Stimulated activated CD8-positive, alpha-beta memory T cell treated with anti-CD3 and anti-CD28 coated beads, Interleukin-7, amount 100 ng/mL, for 24 hours (primary cell): ENCODE results near the gene CDH3.
A peak's percentile ranks its signal among the peaks of the same experiment; 100 is the strongest.
"Not testable (repeated sequence)": the region's sequence is repeated elsewhere in the genome, so short reads cannot be mapped to it uniquely, and the experiment has no call there.

Experiments
- DNase-seq: peaks from one replicate; pipeline ENCODE4 v3.0.0-alpha.2; 2020; ENCODE audit warnings: low read depth

Gene CDH3

DNA sequence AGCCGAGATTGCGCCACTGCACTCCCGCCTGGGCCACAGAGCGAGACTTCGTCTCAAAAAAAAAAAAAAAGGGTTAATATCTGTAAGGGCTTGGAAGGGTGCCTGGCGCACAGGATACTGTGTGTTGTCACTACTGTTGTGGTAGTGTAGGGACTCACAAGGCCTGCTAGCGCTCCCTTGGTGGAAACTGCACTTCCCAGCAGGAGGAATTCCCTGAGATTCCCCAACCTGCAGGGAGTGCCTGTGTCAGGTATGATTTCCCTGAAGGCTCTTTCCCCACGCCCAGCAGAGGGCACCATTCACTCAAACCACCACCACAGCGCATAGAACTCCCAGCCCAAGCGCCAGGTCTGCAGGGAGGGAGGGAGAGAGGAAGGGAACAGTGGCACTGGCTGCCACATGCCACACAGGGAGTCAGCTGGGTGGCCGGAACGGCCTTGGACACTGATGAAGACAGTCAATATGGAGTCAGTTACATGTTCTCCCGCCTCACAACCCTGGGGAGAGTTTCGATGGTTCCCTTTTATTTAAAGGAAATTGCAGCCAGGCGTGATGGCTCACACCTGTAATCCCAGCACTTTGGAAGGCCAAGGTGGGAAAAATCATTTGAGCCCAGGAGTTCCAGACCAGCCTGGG is 59.2 kb downstream of the CDH3 start:
- DNase-seq = peak; percentile 27

DNA sequence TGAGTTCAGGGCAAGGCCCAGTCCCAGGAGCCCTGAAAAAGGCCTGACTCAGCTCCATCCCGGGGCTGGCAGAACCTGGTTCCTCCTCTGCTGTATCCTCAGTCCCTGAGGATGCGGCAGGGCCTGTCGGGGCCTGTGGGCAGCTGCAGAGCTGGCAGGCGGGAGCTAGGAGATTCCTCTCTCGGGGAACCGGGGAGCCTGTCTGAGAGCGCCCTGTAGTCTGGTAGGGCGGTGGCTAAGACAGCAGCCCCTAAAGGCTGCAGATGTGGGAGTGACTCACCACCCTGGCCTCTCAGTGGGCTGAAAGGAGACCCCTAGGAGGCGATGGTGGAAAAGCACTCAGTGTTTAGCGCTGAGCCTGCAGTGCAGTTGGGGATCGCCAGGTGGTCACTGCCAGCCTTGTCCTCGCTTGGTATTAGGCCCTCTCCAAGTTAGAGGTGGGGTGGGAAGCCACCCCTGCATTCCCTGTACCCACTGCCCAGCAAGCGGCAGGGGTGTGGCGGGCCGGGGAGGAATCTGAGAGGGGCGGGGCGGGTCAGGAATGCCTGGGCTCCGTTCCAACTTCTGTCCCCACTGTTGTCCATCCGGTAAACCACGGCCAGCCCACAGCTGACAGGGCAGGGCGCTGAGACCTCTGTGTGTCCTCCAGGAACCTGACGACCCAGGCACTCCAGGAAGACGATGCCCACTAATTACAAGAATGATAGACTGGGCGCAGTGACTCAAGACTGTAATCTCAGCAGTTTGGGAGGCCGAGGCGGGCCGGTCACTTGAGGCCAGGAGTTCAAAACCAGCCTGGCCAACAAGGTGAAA is 62.4 kb downstream of the CDH3 start:
- no peak for DNase-seq

DNA sequence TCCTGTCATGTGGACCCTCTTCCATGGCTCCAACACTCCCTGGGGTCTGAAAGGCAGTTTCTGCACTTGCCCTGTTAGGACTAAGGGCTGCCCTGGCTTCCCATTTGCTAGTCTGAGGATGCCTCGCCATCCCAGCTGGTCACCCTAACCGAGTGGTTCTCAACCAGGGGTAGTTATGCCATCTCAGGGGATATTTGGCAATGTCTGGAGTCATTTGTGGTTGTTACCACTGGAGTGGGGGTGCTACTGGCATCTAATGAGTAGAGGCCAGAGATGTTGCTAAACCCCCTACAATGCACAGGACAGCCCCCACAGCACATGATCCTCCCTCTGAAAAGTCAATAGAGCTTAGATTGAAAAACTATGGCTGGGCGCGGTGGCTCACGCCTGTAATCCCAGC is 65.1 kb downstream of the CDH3 start:
- no peak for DNase-seq

DNA sequence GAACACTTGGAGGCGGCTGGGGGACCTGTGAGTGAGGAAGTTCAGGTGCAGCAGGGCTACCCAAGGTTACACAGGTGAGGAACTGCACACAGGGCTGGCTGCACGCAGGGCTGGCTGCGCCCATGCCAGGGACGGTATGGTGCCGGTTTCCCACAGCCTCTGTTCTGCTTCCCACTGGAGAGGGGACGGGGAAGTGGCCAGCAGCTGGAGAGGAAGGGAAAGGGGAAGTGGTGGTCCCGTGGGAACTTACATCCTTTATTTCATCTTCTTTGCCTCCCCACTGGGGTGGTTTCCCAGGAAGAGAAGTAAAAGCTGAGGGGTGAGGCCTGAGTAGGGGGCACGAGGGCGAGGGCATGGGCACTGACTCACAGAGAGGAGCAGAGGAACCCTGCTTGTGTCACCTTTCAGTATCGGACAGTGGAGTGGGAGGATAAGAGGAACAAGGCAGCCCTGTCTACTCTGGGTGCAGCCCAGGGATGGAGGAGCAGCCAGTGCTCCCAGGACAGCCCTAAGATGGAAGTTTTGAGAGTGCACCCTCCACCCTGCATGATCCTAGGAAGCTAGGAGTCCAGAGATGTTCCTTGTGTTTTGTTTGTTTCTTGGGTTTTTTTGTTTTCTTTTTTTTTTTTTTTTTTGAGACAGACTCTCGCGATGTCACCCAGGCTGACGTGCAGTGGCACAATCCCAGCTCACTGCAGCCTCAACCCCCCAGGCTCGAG is 66.5 kb downstream of the CDH3 start:
- no peak for DNase-seq

DNA sequence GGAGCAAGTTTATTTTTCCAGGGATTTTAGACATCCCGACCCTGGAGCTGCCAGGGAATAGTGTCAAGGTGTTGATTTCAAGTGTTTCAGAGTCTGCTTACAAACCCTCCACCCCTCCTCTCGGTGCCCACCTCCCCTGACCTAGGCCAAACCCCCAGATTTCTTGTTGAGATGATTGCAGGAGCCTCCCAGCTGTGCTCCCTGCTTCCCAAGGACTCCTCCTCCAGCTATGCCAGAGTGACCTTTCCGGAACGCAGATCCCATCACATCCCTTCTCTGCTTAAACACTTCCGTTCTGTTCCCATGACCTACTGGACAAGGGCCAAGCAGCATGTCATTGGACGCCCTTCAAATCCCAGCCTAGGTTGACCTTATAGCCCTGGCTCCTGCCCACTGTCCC is 68.3 kb downstream of the CDH3 start:
- no peak for DNase-seq

DNA sequence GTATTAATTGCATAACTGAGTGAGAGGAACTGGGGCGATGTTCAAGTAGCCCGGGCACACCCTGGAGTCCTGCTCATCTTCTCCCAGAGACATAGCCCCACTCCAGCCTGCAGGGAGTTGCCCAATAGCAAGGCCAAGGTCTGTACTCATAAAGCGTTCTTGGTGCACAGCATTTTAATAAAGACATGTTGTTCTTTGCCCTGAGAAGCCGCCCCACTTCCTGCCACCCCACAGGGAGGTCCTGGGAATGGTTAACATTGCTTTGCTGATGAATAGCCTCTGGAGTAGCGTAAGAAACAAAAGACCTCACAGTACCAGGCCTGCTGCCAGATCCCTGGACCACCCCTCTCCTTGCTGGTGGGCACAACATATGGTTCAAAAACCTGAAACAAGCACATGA is 70.4 kb downstream of the CDH3 start:
- no peak for DNase-seq

DNA sequence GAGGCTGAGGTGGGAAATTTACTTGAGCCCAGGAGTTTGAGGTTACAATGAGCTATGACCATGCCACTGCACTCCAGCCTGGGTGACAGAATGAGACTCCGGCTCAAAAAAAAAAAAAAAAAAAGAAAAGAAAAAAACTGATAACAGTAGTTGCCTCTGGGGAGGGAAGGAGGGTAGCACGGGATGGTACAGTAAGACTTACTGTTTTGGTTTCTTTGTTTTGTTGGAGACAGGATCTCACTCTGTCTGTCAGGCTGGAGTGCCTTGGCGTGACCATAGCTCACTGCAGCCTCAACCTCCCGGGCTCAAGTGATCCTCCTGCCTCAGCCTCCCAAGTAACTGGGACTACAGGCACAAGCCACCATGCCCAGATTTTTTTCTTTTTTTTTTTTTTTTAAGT is 71.4 kb downstream of the CDH3 start:
- not testable (repeated sequence) for DNase-seq

DNA sequence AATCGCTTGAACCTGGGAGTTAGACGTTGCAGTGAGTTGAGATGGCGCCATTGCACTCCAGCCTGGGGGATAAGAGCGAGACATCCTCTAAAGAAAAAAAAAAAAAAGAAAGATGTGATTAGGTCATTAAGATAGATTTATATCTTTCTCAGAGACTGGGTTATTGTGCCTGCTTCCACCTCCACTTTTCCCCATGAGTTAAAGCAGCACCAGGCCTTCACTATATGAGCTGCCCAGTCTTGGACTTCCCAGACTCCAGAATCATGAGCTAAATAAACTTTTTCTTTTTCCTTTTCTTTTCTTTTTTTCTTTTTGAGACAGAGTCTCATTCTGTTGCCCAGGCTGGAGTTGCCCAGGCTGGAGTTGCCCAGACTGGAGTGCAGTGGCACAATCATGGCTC is 72.6 kb downstream of the CDH3 start:
- no peak for DNase-seq

DNA sequence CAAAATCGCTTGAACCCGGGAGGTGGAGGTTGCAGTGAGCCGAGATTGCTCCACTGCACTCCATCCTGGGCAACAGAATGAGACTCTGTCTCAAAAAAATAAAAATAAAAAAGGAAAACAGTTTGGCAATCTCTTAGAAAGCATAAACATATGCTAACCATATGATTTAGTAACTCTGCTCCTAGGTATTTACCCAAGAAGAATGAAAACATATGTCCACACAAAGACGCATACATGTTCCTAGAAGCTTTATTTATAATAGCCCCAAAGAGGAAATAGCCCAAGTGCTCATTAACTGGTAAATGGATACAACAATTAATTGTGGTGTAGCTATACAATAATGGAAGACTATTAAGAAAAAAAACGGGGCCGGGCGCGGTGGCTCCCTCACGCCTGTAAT is 73.5 kb downstream of the CDH3 start:
- no peak for DNase-seq

DNA sequence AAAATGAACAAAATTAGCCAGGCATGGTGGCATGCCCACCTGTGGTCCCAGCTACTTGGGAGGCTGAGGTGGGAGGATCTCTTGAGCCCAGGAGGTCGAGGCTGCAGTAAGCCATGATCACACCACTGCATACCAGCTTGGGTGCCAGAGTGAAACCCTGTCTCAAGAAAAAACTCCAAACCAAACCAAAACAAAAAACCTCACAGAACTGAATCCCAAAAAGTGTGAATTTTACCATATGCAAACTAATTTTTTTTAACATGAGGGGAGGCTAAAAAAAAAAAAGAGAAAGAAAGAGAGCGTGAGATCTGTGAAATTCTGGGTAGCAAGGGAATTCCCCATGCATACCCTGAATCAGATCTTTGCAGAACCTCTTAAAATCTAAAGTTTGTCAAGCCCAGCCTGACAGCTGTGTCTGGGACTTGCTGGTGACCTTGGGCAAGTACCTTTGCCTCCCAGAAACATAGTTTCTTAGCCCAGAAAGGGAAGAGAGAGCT is 74.9 kb downstream of the CDH3 start:
- DNase-seq = no peak

DNA sequence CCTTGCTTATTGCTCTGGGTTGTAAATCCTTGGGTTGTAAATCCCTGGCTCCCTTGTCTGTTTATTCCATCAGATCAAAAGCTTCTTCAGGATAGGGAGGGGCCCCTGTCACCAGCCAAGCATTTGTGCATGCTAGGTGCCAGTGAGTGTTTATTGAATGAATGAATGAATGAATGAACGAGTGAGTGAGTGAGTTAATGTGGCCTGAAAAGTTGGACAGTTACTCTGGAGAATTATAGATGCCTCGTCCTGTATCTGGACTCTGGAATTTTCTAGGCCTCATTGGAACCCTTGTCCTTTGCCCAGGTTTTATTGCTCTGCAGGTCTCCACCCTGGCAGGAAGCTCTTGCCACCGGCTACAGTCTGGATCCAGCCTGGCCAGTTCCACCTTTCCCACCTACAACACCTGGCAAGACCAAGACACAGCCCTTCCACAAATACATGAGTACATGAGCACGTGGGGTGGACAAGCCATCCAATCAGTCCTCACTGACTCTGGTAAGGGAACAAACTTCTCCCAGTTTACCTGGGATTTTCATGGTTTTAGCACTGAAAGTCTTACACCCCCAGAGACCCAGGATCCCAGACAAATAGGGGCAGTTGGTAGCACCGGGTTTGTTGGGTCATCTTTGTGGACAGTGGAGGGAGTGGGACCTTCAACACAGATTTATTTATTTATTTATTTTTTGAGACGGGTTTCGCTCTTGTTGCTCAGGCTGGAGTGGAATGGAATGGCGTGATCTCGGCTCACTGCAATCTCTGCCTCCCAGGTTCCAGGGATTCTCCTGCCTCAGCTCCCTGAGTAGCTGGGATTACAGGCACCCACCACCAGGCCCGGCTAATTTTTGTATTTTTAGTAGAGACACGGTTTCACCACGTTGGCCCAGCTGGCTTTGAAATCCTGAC is 77.3 kb downstream of the CDH3 start:
- DNase-seq = no peak

DNA sequence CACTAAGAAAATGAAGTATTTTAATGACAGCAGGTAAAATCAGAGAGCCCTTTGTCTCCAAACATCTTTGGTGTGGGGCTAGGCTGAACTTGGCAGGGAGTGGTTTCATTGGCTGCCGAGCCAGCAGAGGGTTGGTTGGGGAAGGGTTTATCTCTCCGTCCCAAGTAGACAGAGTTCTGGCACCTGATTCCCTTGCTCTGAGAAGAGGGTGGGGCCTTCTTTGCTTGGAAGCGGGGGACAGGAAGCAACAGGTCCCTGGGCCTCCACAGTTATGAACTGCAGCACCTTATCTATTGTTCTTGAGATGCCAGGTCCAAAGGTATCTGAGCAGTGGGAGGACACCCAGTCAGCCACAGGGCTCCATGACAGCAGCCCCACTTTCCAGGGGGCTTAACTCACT is 79.7 kb downstream of the CDH3 start:
- no peak for DNase-seq

DNA sequence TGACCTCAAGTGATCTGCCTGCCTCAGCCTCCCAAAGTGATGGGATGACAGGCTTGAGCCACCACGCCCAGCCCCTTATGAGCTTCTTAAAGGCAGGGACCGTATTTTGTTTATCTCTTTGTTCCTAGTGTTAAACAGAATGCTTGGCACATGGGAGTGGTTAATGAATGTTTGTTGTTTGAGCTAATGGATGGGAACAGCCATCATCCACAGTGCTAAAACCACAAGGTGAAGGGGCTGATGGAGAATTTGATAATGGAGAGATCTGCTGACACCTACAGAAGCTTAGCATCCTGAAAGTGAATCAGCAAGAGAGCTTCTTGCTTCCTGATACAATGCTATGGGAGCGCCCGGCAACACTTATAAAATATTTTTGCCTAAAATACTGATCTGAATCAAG is 83.4 kb downstream of the CDH3 start:
- DNase-seq = no peak

DNA sequence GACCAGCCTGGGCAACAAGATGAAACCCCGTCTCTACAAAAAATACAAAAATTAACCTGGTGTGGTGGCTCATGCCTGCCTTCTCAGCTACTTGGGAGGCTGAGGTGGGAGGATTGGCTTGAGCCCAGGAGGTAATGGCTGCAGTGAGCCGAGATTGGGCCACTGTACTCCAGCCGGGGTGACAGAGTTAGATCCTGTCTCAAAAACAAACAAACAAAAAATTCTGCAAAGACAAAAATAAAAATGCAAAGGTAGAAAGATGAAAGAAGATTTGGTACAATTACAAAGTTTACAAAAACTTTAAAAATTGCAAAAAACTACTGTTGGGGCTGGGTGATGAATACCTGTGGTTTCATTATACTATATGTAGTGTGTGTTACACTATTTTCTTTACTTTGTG is 86.5 kb downstream of the CDH3 start:
- DNase-seq = no peak

DNA sequence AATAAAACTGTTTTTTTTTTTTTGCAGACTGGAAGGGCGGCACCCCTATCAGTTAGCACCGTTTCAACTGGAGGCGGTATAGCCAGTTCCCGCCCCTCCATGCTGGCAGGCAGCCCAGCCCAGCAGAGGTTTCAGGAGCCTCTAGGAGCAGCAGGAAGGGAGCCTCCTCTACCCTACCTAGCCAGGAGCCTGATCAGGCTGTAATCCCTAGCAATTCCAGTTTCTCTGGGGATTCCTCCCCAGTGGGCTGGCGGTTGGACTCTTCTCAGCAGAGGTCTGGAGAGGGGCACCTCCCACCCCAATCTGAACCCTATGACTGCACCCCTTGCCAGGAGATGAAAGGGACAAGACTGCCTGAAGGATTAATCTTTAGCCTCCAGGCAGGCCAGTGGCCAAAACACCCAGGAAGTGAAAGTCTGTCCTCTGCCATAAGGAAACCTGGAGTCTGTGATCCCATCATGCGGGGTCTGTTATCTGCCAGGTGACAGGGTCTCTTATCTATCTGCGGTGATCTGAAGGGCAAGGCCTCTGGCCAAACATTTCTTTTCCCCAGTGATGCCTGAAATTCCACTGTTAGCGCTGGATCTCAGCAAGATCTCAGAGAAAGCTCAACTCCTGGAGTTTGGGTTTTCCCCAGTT is 87.1 kb downstream of the CDH3 start:
- DNase-seq = no peak

DNA sequence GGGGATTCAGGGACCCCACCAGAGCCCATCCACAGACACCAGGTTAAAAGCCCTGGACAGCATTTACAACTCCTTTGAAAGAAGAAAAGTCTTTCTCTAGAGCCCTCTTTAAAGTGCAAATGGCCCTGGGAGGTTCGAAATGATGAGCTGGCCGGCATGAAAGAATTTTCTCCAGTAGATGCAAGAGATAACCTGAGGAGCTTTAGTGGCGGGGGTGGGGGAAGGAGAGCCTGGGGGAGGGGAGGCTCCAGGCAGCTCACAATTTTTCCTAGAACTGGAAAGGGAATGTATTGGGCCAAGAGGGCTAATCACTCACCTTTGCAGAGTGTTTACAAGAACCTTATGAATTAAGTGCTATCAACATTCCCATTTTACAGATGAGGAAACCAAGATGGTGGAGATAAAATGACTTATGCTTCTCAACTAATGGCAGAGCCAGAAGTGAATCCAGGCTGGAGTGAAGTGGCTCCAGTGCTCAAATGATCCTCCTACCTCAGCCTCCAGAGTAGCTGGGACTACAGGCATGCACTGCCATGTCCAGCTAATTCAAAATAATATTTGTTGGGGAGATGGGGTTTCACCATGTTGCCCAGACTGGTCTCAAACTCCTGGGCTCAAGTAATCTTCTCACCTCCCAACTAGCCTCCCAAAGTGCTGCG is 87.8 kb downstream of the CDH3 start:
- DNase-seq = no peak

DNA sequence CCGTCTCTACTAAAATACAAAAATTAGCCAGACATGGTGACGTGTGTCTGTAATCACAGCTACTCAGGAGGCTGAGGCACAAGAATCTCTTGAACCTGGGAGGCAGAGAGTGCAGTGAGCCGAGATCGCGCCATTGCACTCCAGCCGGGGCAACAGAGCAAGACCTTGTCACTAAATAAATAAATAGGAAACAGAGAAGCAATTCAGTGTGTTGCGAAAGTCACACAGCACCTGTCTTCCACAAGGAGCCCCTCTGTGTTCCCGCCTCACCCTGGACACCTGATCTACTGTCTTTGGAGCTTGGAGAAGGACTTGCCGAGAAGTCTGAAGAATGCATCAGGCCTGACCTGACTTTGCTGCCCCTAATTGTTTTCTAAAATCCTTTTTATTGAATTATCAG is 88.5 kb downstream of the CDH3 start:
- DNase-seq = no peak

DNA sequence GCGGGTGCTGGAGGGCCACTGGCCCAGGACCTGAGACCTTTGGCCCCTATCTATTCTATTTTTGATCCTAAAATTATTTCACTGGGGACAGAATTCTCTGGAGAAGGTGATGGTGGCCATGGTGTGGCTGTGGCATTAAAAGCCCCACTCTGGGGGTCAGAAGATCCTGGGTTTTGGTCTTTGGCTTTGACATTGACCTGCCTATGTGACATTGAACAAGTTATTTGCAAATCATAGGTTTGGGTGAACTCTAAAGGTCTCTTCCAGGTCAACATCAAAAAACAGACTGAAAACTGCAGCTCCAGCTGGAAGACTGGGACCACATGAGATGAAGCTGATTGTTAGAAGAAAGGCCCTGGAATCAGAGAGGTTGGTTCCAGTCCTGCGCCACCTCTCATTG is 89.7 kb downstream of the CDH3 start:
- no peak for DNase-seq

DNA sequence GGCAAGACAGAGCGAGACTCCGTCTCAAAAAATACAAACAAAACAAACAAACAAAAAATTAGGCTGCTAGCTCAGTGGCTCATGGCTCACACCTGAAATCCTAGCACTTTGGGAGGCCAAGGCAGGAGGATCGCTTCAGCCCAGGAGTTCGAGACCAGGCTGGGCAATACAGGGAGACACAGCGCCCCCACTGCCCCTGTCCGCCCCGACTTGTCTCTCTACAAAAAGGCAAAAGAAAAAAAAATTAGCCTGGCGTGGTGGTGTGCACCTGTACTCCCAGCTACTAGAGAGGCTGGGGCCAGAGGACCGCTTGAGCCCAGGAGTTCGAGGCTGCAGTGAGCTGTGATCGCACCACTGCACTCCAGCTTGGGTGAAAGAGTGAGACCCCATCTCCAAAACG is 91.5 kb downstream of the CDH3 start:
- no peak for DNase-seq

DNA sequence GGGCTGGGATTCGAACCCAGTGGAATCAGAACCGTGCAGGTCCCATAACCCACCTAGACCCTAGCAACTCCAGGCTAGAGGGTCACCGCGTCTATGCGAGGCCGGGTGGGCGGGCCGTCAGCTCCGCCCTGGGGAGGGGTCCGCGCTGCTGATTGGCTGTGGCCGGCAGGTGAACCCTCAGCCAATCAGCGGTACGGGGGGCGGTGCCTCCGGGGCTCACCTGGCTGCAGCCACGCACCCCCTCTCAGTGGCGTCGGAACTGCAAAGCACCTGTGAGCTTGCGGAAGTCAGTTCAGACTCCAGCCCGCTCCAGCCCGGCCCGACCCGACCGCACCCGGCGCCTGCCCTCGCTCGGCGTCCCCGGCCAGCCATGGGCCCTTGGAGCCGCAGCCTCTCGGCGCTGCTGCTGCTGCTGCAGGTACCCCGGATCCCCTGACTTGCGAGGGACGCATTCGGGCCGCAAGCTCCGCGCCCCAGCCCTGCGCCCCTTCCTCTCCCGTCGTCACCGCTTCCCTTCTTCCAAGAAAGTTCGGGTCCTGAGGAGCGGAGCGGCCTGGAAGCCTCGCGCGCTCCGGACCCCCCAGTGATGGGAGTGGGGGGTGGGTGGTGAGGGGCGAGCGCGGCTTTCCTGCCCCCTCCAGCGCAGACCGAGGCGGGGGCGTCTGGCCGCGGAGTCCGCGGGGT is 92.1 kb downstream of the CDH3 start, which contains the start of gene CDH1:
CDH1 (plus strand) TSS at position 247 of the 684 bp plus-strand sequence; CDS start at position 371, 124 bp downstream.
- no peak for DNase-seq
